ENCODE measurements around the gene KLK15. TPM values are rescaled to one million over a fixed set of nuclear protein-coding genes. Genes with fewer than 3 reads are reported as not detected.

Gene KLK15, protein sequence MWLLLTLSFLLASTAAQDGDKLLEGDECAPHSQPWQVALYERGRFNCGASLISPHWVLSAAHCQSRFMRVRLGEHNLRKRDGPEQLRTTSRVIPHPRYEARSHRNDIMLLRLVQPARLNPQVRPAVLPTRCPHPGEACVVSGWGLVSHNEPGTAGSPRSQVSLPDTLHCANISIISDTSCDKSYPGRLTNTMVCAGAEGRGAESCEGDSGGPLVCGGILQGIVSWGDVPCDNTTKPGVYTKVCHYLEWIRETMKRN
- total RNA-seq (2022; extraction: Qiagen RNA extraction): not detected in 5 replicates

DNA sequence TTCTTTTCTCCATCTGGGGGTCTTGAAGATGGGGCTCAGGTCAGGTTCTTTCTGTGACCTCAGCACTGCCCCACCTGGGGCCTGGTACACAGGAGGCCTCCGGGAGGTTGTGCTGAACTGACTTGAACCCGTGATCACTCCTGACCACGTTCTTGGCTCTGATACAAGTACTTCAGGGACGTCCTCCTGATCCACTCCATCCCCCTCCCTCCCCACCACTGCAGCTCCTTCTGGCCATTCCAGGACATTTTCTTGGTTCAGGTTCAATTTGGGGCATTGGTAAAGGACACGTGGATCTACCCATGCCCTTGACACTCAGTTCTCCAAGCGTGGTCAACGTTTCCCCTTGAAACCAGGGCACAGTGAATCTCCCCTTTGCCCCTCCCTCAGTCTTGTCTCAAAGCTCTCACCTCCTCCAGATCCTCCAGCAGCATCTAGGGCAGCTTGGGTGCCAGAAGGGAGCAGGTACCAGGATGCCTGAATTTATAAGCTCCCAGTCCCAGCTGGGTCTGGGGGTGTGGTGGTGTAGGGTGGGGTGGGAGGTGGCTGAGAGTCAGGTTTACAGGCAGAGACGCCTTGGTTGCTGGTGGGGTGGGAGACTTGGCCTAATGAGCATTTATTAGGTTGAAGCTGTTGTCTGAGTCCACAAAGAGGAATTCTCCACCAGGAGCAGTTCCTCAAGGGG is at the start of gene KLK15:
KLK15 (minus strand) TSS at position 458 of the 685 bp plus-strand sequence. CDS start 2,082 bp downstream, outside the sequence.

DNA sequence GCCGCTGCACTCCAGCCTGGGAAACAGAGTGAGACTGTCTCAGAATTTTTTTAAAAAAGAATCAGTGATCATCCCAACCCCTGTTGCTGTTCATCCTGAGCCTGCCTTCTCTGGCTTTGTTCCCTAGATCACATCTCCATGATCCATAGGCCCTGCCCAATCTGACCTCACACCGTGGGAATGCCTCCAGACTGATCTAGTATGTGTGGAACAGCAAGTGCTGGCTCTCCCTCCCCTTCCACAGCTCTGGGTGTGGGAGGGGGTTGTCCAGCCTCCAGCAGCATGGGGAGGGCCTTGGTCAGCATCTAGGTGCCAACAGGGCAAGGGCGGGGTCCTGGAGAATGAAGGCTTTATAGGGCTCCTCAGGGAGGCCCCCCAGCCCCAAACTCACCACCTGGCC is 39.7 kb upstream of the KLK15 start, which contains the start of gene KLK2:
KLK2 (plus strand) TSS at position 384 of the 400 bp plus-strand sequence. CDS start 35 bp downstream, outside the sequence.

DNA sequence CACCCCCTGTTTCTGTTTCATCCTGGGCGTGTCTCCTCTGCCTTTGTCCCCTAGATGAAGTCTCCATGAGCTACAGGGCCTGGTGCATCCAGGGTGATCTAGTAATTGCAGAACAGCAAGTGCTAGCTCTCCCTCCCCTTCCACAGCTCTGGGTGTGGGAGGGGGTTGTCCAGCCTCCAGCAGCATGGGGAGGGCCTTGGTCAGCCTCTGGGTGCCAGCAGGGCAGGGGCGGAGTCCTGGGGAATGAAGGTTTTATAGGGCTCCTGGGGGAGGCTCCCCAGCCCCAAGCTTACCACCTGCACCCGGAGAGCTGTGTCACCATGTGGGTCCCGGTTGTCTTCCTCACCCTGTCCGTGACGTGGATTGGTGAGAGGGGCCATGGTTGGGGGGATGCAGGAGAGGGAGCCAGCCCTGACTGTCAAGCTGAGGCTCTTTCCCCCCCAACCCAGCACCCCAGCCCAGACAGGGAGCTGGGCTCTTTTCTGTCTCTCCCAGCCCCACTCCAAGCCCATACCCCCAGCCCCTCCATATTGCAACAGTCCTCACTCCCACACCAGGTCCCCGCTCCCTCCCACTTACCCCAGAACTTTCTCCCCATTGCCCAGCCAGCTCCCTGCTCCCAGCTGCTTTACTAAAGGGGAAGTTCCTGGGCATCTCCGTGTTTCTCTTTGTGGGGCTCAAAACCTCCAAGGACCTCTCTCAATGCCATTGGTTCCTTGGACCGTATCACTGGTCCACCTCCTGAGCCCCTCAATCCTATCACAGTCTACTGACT is 21.4 kb upstream of the KLK15 start, which contains the start of gene KLK3:
KLK3 (plus strand) TSS at position 280 of the 775 bp plus-strand sequence; CDS start at position 321, 41 bp downstream.

DNA sequence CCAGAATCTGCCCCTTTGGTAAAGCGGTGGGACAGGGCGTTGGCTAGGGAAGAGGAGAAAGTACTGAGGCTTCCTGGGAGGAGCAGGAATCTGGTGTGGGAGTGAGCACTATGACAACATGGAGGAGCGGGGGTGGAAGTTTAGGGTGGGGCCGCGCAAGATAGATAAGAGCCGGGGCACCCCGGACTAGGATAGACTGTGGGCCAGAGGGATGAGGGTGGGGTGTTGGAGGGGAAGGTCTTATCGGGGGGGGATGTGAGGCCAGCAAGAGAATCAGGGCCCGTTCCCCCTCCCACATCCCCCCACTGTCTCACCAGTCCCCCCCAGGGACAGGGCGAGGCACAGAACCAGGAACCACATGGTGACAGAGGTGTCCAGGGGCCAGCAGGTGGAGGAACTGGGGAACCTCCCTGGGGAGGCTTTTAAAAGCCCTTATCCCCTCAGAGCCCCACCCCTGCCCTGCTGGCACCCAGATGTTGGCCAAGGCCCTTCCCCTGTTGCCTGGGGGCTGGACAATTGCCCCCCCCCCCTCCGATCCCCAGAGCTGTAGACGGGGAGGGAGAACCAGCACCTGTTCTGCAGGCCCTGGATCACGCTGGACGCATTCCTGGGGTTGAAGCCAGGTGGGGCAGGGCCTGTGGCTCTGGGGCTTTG is 9.9 kb downstream of the KLK15 start, which contains the start of gene KLK1:
KLK1 (minus strand) TSS at position 399 of the 654 bp plus-strand sequence; CDS start at position 360, 39 bp downstream.

DNA sequence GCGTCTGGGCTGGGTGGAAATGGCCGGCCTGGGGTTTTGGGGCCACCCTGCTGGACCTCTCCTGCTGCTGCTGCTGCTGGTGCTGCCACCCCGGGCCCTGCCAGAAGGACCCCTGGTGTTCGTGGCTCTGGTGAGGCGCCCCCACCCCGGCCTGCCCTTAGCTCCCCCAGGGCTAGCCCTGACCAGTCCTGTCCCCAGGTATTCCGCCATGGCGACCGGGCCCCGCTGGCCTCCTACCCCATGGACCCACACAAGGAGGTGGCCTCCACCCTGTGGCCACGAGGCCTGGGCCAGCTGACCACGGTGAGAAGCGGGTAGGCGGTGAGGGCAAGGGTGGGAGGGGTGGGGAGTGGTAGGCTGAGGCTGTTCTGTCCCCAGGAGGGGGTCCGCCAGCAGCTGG is 43.0 kb downstream of the KLK15 start, which contains the start of gene ACP4:
ACP4 (plus strand) TSS at position 20 of the 400 bp plus-strand sequence; CDS start at position 20, 0 bp downstream.

Other genes starting within 250 kb of the KLK15 start
- gene SYT3, start 193.7 kb downstream of the KLK15 start, total RNA-seq (2022; extraction: Qiagen RNA extraction): 0.36 to 0.63 TPM (median 0.59 TPM) in 5 replicates
- 5.2 to 7.6 TPM (median 6.2 TPM) in 5 replicates for gene C19orf81, start 184.1 kb downstream of the KLK15 start, total RNA-seq (2022; extraction: Qiagen RNA extraction)
- 0.09 to 0.27 TPM (median 0.22 TPM) in 5 replicates for gene SHANK1, start 113.8 kb downstream of the KLK15 start, total RNA-seq (2022; extraction: Qiagen RNA extraction)
- 6.3 to 10.3 TPM (median 9.4 TPM) in 5 replicates for gene CLEC11A, start 110.2 kb downstream of the KLK15 start, total RNA-seq (2022; extraction: Qiagen RNA extraction)
- not detected in 5 replicates for gene GPR32, start 63.1 kb downstream of the KLK15 start, total RNA-seq (2022; extraction: Qiagen RNA extraction)
- gene ACP4, start 43.2 kb downstream of the KLK15 start, total RNA-seq (2022; extraction: Qiagen RNA extraction): not detected in 5 replicates
- 0.13 to 0.20 TPM (median 0.16 TPM) in 3 of 5 replicates, not detected in the others for gene KLK1, start 9.8 kb downstream of the KLK15 start, total RNA-seq (2022; extraction: Qiagen RNA extraction)
- gene KLK3, start 21.3 kb upstream of the KLK15 start, total RNA-seq (2022; extraction: Qiagen RNA extraction): 0.12 TPM in 1 of 5 replicates, not detected in the others
- 0.16 to 0.22 TPM in 2 of 5 replicates, not detected in the others for gene KLK2, start 39.9 kb upstream of the KLK15 start, total RNA-seq (2022; extraction: Qiagen RNA extraction)
- gene KLK4, start 77.8 kb upstream of the KLK15 start, total RNA-seq (2022; extraction: Qiagen RNA extraction): 0.11 to 0.13 TPM in 2 of 5 replicates, not detected in the others
- 0.15 TPM in 1 of 5 replicates, not detected in the others for gene KLK5, start 119.5 kb upstream of the KLK15 start, total RNA-seq (2022; extraction: Qiagen RNA extraction)
- 0.15 to 0.56 TPM (median 0.21 TPM) in 5 replicates for gene KLK6, start 136.0 kb upstream of the KLK15 start, total RNA-seq (2022; extraction: Qiagen RNA extraction)
- gene KLK7, start 150.3 kb upstream of the KLK15 start, total RNA-seq (2022; extraction: Qiagen RNA extraction): not detected in 5 replicates
- not detected in 5 replicates for gene KLK8, start 168.0 kb upstream of the KLK15 start, total RNA-seq (2022; extraction: Qiagen RNA extraction)
- gene KLK10, start 186.1 kb upstream of the KLK15 start, total RNA-seq (2022; extraction: Qiagen RNA extraction): 0.21 to 0.53 TPM (median 0.31 TPM) in 5 replicates
- gene KLK11, start 193.0 kb upstream of the KLK15 start, total RNA-seq (2022; extraction: Qiagen RNA extraction): 0.12 TPM in 1 of 5 replicates, not detected in the others
- gene KLK12, start 201.4 kb upstream of the KLK15 start, total RNA-seq (2022; extraction: Qiagen RNA extraction): not detected in 5 replicates
- 0.09 to 0.14 TPM (median 0.12 TPM) in 3 of 5 replicates, not detected in the others for gene KLK13, start 231.5 kb upstream of the KLK15 start, total RNA-seq (2022; extraction: Qiagen RNA extraction)
- gene KLK14, start 249.3 kb upstream of the KLK15 start, total RNA-seq (2022; extraction: Qiagen RNA extraction): 0.26 to 0.54 TPM (median 0.39 TPM) in 4 of 5 replicates, not detected in the other